Vagina (tissue), 2 donors: Measurements from ENCODE around the gene RASSF1. TPM values are rescaled to one million over a fixed set of nuclear protein-coding genes. Genes with fewer than 3 reads are reported as not detected.

Source experiments
- DNase-seq, 2 donors: peaks; one replicate each; pipeline ENCODE4 v3.0.0-alpha.2; 2017; ENCODE audit errors: extremely low spot score in 2 of 2
- H3K27ac ChIP-seq: fragments of 200-600 bp; sonication (generic); one replicate; pipeline ENCODE4 v1.5.1; 2019
- H3K27me3 ChIP-seq: fragments of 200-600 bp; sonication (generic); one replicate; pipeline ENCODE4 v1.5.1; 2019
- H3K36me3 ChIP-seq, 2 donors: fragments of 200-600 bp; sonication (generic); one replicate each; pipeline ENCODE4 v1.5.1; 2017 to 2019
- H3K4me1 ChIP-seq: fragments of 200-600 bp; sonication (generic); one replicate; pipeline ENCODE4 v1.5.1; 2019
- H3K4me3 ChIP-seq, 2 donors: fragments of 200-600 bp; sonication (generic); 1 replicate in 1 of 2; 2 replicates in 1 of 2; pipeline ENCODE4 v1.5.1; 2016 to 2019
- H3K9me3 ChIP-seq: fragments of 200-600 bp; sonication (generic); one replicate; pipeline ENCODE4 v1.5.1; 2019
- POLR2A ChIP-seq, 2 donors: fragments of 450-650 bp; IDR thresholded peaks; one replicate each; pipeline ENCODE4 v1.6.1; 2017; ENCODE audit warnings: antibody characterized with exemption in 2 of 2, mild to moderate bottlenecking in 2 of 2, moderate library complexity in 2 of 2
- POLR2AphosphoS5 ChIP-seq, 2 donors: sonication (generic); formaldehyde crosslinking; IDR thresholded peaks; one replicate each; pipeline ENCODE4 v1.9.0; 2017; ENCODE audit warnings: antibody characterized with exemption in 2 of 2, mild to moderate bottlenecking in 2 of 2, low read depth in 1 of 2; ENCODE audit not compliant: insufficient read depth in 1 of 2
- intact Hi-C: fragments of 100-400 bp; cut with DNase I; formaldehyde crosslinking; loops from one replicate; pipeline ENCODE4 v1.15.1; 2023
- total RNA-seq: library from RNA; depleted of rRNA; stranded (reverse); fragments of >200 nt; gene quantifications from one replicate; pipeline ENCODE4 v1.2.3, GENCODE V29; 2016
- TF ChIP-seq, protein P1 (sequence below), 3 experiments: fragments of 450-650 bp in 2 of 3; fragments of 200-600 bp in 1 of 3; sonication (generic) in 1 of 3; IDR thresholded peaks; one replicate each; pipeline ENCODE4 v1.5.1; 2017 to 2019; ENCODE audit warnings: antibody characterized with exemption in 3 of 3, mild to moderate bottlenecking in 2 of 3, moderate library complexity in 2 of 3

RASSF1 gene
- total RNA-seq, 1 donor from 2014 or later = 69.0 TPM

- intact Hi-C loops = no loop called here
- H3K27ac ChIP-seq = peak within 1 kb of the TSS; percentile 90
- H3K4me1 ChIP-seq = peaks cover 43% of the 10 kb centered on the region
- H3K36me3 ChIP-seq = peaks cover 0 to 31% of the 10 kb centered on the region in 2 donors
- peak within 1 kb of the TSS; percentile 59 to 60 for H3K4me3 ChIP-seq
- DNase-seq = peak; percentile 97 to 99
- TF ChIP-seq POLR2A (IDR thresholded peaks at IDR 0.05) (peak in 1 of 2 donors; percentile 64), POLR2AphosphoS5 (IDR thresholded peaks at IDR 0.05; ENCODE audit: insufficient read depth in 1 of 2, low read depth in 1 of 2) (peak; percentile 97)
- TF ChIP-seq, protein P1, sequence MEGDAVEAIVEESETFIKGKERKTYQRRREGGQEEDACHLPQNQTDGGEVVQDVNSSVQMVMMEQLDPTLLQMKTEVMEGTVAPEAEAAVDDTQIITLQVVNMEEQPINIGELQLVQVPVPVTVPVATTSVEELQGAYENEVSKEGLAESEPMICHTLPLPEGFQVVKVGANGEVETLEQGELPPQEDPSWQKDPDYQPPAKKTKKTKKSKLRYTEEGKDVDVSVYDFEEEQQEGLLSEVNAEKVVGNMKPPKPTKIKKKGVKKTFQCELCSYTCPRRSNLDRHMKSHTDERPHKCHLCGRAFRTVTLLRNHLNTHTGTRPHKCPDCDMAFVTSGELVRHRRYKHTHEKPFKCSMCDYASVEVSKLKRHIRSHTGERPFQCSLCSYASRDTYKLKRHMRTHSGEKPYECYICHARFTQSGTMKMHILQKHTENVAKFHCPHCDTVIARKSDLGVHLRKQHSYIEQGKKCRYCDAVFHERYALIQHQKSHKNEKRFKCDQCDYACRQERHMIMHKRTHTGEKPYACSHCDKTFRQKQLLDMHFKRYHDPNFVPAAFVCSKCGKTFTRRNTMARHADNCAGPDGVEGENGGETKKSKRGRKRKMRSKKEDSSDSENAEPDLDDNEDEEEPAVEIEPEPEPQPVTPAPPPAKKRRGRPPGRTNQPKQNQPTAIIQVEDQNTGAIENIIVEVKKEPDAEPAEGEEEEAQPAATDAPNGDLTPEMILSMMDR (IDR thresholded peaks at IDR 0.05) = no peak
- H3K27me3 ChIP-seq = no peaks in the 10 kb centered on the region
- no peaks in the 10 kb centered on the region for H3K9me3 ChIP-seq
Observed at GRCh38 chr3:50350527-50351322, 10.1 kb upstream of the RASSF1 start, which contains the start of the genes CYB561D2 and NPRL2. TSS of gene CYB561D2 (plus strand) at chr3:50350862. CDS start at chr3:50351434, 572 bp downstream. TSS of gene NPRL2 (minus strand) at chr3:50350775. CDS start at chr3:50350652, 123 bp downstream.

DNA sequence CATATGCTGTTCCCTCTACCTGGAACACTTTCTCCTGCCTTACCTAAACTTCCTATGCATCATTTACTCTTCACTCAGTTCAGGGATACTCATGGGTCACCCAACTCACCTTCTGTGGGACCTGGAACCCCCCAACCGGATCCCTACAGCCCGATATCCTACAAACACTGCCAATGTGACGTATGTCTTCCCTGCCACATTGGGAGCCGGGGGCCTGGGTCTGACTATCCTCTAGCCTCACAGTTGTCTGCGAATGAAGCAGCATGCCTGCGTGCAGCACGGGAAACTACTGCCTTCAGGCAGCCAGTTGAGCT is 9.5 kb upstream of the RASSF1 start:
- H3K4me1 ChIP-seq = peaks cover 43% of the 10 kb centered on the region
- H3K27me3 ChIP-seq = no peaks in the 10 kb centered on the region
- no peaks in the 10 kb centered on the region for H3K9me3 ChIP-seq
- H3K27ac ChIP-seq = peak overlapping the region; percentile 90
- TF ChIP-seq POLR2A (IDR thresholded peaks at IDR 0.05) (no peak), POLR2AphosphoS5 (IDR thresholded peaks at IDR 0.05; ENCODE audit: insufficient read depth in 1 of 2, low read depth in 1 of 2) (no peak)
- TF ChIP-seq, protein P1 (IDR thresholded peaks at IDR 0.05) = no peak
- DNase-seq = no peak
- peak overlapping the region; percentile 59 to 60 for H3K4me3 ChIP-seq
- intact Hi-C loops = no loop called here
- H3K36me3 ChIP-seq = peaks cover 0 to 27% of the 10 kb centered on the region in 2 donors

- intact Hi-C loops = no loop called here
- Histone ChIP-seq H3K4me1 (peaks cover 41% of the 10 kb centered on the region), H3K4me3 (no peak overlapping the region), H3K36me3 (peaks cover 0 to 8% of the 10 kb centered on the region in 2 donors), H3K27ac (no peak overlapping the region), H3K27me3 (no peaks in the 10 kb centered on the region), H3K9me3 (no peaks in the 10 kb centered on the region)
- DNase-seq = no peak
- TF ChIP-seq POLR2A (IDR thresholded peaks at IDR 0.05) = no peak
- TF ChIP-seq, protein P1 (IDR thresholded peaks at IDR 0.05) = peak in 1 of 3 experiments; percentile 28
Observed at GRCh38 chr3:50347187-50347813, 6.7 kb upstream of the RASSF1 start.

- TF ChIP-seq POLR2A (IDR thresholded peaks at IDR 0.05) (no peak), POLR2AphosphoS5 (IDR thresholded peaks at IDR 0.05; ENCODE audit: insufficient read depth in 1 of 2, low read depth in 1 of 2) (no peak)
- TF ChIP-seq, protein P1 (IDR thresholded peaks at IDR 0.05) = no peak
- intact Hi-C loops = no loop called here
- no peak for DNase-seq
- peak within 1 kb of the TSS; percentile 32 to 47 for H3K4me3 ChIP-seq
- H3K4me1 ChIP-seq = peaks cover 42% of the 10 kb centered on the region
- H3K36me3 ChIP-seq = peaks cover 0 to 8% of the 10 kb centered on the region in 2 donors
- no peaks in the 10 kb centered on the region for H3K9me3 ChIP-seq
- H3K27me3 ChIP-seq = no peaks in the 10 kb centered on the region
- H3K27ac ChIP-seq = no peak within 1 kb of the TSS
Observed at GRCh38 chr3:50345586-50346234, 5.1 kb upstream of the RASSF1 start, which contains the start of gene ZMYND10. TSS of gene ZMYND10 (minus strand) at chr3:50345732. CDS start at chr3:50345579, 153 bp downstream.
